Gastroesophageal sphincter (tissue), 3 donors: ENCODE measurements around the gene IDNK.

Source experiments
- EP300 ChIP-seq: sonication (generic); formaldehyde crosslinking; IDR thresholded peaks from one replicate; pipeline ENCODE4 v1.6.1; 2017; ENCODE audit warnings: antibody characterized with exemption, mild to moderate bottlenecking
- POLR2A ChIP-seq, 2 donors: fragments of 450-650 bp; IDR thresholded peaks; one replicate each; pipeline ENCODE4 v1.6.1; 2017; ENCODE audit warnings: antibody characterized with exemption in 2 of 2, mild to moderate bottlenecking in 2 of 2, moderate library complexity in 1 of 2
- POLR2AphosphoS5 ChIP-seq: sonication (generic); formaldehyde crosslinking; IDR thresholded peaks from one replicate; pipeline ENCODE4 v1.6.1; 2017; ENCODE audit warnings: antibody characterized with exemption
- TF ChIP-seq, protein P1 (sequence below), 4 experiments: fragments of 200-600 bp in 2 of 4; fragments of 450-650 bp in 2 of 4; sonication (generic) in 1 of 4; IDR thresholded peaks; one replicate each; pipeline ENCODE4 v1.5.1; 2017 to 2019; ENCODE audit warnings: antibody characterized with exemption in 4 of 4, mild to moderate bottlenecking in 2 of 4, moderate library complexity in 2 of 4

DNA sequence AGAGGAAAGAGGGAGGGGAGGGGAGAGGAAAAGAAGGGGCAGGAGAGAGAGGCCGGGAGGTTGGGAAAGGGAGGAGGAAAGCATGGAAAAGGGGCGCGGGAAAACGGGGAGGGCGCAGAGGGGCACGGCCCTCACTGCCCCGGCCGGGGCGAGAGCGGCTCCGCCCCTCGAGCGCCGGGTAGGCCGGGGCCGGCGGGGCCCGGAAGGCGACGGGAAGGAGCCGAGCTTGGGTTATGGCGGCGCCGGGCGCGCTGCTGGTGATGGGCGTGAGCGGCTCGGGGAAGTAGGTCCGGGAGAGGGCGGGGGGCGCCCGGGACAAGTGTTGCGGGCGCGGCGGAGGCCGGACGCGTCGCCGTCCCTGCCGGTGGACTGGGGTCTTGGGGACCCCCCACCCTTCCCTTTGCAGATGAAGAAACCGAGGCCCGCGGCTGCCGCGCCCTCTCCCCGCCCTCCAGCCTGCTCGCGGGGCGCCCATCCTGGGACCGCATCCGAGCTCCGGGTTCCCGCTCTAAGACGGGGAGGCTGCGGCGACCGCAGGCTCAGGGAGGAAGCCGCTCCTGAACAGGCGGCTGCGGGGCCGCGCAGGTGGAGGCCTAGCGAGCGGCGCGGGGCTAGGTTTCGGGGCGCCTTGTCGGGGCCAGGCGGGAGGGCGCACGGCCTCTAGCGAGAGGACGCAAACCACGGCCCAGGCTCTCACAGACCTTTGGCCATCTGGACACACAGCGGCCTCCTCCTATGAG, at the start of gene IDNK:
- TF ChIP-seq, protein P1, sequence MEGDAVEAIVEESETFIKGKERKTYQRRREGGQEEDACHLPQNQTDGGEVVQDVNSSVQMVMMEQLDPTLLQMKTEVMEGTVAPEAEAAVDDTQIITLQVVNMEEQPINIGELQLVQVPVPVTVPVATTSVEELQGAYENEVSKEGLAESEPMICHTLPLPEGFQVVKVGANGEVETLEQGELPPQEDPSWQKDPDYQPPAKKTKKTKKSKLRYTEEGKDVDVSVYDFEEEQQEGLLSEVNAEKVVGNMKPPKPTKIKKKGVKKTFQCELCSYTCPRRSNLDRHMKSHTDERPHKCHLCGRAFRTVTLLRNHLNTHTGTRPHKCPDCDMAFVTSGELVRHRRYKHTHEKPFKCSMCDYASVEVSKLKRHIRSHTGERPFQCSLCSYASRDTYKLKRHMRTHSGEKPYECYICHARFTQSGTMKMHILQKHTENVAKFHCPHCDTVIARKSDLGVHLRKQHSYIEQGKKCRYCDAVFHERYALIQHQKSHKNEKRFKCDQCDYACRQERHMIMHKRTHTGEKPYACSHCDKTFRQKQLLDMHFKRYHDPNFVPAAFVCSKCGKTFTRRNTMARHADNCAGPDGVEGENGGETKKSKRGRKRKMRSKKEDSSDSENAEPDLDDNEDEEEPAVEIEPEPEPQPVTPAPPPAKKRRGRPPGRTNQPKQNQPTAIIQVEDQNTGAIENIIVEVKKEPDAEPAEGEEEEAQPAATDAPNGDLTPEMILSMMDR (IDR thresholded peaks at IDR 0.05) = no peak
- TF ChIP-seq EP300 = no peak
- TF ChIP-seq POLR2A (IDR thresholded peaks at IDR 0.05) = peak; percentile 25
- no peak for TF ChIP-seq POLR2AphosphoS5
